GM12891 (cell line): Measurements from ENCODE around the gene LILRB3.
"Not testable (repeated sequence)": the region's sequence is repeated elsewhere in the genome, so short reads cannot be mapped to it uniquely, and the experiment has no call there.

Source experiments
- POLR2A ChIP-seq: IDR thresholded peaks from 2 replicates; pipeline ENCODE4 v1.6.1; 2011; ENCODE audit warnings: low read depth, low read length, control low read depth
- SPI1 ChIP-seq: IDR thresholded peaks from 2 replicates; pipeline ENCODE4 v1.6.1; 2011; ENCODE audit warnings: low read depth, low read length, control low read depth
- TAF1 ChIP-seq: IDR thresholded peaks from 2 replicates; pipeline ENCODE4 v1.6.1; 2011; ENCODE audit warnings: low read depth, low read length, control low read depth

DNA sequence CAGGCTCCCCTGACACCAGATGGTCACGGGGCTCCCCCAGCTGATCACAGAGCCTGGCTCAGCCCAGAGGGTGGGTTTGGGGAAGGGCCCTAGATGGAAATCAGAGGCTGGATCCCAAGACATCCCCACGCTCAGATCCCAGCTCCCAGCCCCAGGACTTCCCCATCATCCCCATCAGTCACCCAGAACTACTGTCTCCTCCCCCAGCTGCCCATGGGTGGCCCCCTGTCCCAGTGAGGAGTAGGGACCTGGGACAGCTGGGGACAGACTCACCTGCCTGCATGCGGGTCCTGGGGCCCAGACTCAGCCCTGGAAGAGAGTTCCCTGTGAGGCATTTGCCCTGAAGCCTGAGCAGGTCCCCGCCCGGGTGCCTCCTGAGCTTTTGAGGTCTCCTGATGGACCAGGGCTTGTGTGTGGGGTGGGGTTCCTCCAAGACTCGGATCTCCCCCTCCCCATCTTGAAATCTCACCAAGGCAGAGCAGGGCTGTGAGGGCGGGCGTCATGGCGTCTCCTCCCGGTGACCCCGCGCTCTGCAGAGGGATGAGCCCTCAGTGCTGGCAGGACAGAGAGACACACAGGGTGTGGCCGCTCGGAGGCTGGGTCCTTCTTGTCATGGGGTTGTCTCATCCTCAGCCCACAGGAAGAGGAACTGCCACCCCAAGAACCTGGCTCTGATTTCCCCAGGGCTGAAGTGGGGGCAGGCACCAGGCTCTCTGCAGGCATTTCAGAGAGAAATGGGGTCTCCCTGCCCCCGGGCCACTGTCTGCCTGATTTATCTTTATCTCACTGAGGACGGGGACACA is at the start of gene LILRB3:
- TF ChIP-seq POLR2A, TAF1, SPI1: not testable (repeated sequence)
